ENCODE data around the gene PAQR8.
"Not testable (repeated sequence)": the region's sequence is repeated elsewhere in the genome, so short reads cannot be mapped to it uniquely, and the experiment has no call there.

The PAQR8 gene

GRCh38 chr6:52415917-52416628, 54.1 kb downstream of the PAQR8 start:
- no peak for DNase-seq

GRCh38 chr6:52416629-52417151, 54.7 kb downstream of the PAQR8 start:
- DNase-seq = peak; percentile 79

- peak; percentile 67 for DNase-seq
Measured at GRCh38 chr6:52417675-52418111, 55.7 kb downstream of the PAQR8 start.

GRCh38 chr6:52418606-52419005, 56.7 kb downstream of the PAQR8 start:
- no peak for DNase-seq

GRCh38 chr6:52419809-52420667, 58.1 kb downstream of the PAQR8 start, which contains the start of gene EFHC1:
TSS of gene EFHC1 (plus strand) at chr6:52420342. CDS start at chr6:52420411, 69 bp downstream.
- peak; percentile 100 for DNase-seq

GRCh38 chr6:52420668-52421358, 58.9 kb downstream of the PAQR8 start:
- peak; percentile 85 for DNase-seq

GRCh38 chr6:52422156-52422555, 60.2 kb downstream of the PAQR8 start:
- DNase-seq = peak; percentile 10

GRCh38 chr6:52423448-52423847, 61.5 kb downstream of the PAQR8 start:
- no peak for DNase-seq

- DNase-seq = no peak
Measured at GRCh38 chr6:52423971-52424381, 62.0 kb downstream of the PAQR8 start.

GRCh38 chr6:52424513-52424912, 62.6 kb downstream of the PAQR8 start:
- no peak for DNase-seq

GRCh38 chr6:52426667-52427066, 64.7 kb downstream of the PAQR8 start:
- DNase-seq = peak; percentile 10

GRCh38 chr6:52433294-52433693, 71.3 kb downstream of the PAQR8 start:
- not testable (repeated sequence) for DNase-seq

- DNase-seq = peak; percentile 39
Measured at GRCh38 chr6:52435345-52435744, 73.4 kb downstream of the PAQR8 start.

GRCh38 chr6:52438926-52439325, 77.0 kb downstream of the PAQR8 start:
- no peak for DNase-seq

GRCh38 chr6:52454556-52454955, 92.6 kb downstream of the PAQR8 start:
- peak; percentile 4 for DNase-seq

GRCh38 chr6:52457096-52457495, 95.1 kb downstream of the PAQR8 start:
- no peak for DNase-seq

Measured in DMS53 (cell line).